HG02885 (cell line): ENCODE results near the gene GCN1.

Experiments
- ATAC-seq: cut with Tn5 transposase; IDR thresholded peaks from one replicate; pipeline ENCODE4 v1.9.1; 2021; ENCODE audit warnings: mild to moderate bottlenecking; ENCODE audit not compliant: unreplicated experiment, poor library complexity

The GCN1 gene

DNA sequence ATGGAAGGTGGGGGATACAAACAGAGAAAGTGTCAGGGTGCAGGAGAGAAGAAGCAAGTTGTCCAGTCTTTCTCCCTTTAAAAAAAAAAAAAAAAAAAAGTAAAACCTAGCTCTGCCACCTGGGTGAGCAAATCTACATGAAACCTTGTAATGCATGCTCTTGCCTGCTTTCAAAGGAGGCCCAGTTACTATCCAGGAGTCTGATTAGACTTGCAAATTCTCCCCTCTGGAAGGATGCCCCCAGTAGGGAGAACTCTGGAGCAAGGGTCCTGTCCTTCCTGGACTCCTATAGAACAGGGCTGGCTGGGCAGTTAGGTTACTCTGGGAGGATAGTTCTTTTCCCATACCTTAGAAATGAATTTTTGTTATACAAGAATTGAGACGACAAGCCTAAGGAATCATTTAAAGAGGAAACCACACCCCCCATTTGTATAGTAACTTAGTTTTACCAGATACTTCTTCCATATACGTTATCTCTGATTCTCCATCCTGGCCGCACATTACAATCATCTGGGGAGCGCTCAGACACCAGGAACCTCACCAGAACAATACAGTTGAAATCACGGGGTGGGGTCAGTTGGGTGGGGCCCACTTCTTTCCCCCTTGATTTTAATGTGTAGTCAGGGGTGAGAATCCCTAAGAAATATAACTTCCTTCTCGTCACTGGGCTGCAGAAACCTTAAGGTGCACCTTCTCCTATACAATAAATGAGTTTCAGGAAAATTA lies 108.4 kb downstream of the GCN1 start:
- no peak for ATAC-seq

DNA sequence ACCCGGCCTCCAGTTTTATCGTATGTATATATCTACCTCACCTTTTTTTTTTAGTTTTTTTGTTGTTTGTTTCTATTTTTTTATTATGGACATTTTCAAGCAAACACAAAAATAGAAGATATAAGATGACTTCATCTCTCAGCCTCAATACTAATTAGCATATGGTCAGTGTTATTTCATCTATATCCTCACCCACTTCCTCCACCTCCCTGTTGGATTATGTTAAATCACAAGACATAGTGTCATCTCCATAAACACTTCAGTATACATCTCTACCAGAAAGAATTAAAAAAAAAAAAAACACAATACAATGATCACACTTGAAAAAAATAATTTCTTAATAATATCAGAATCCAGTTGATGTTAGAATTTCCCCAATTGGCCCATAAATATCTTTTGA lies 112.9 kb downstream of the GCN1 start:
- ATAC-seq, result no peak

DNA sequence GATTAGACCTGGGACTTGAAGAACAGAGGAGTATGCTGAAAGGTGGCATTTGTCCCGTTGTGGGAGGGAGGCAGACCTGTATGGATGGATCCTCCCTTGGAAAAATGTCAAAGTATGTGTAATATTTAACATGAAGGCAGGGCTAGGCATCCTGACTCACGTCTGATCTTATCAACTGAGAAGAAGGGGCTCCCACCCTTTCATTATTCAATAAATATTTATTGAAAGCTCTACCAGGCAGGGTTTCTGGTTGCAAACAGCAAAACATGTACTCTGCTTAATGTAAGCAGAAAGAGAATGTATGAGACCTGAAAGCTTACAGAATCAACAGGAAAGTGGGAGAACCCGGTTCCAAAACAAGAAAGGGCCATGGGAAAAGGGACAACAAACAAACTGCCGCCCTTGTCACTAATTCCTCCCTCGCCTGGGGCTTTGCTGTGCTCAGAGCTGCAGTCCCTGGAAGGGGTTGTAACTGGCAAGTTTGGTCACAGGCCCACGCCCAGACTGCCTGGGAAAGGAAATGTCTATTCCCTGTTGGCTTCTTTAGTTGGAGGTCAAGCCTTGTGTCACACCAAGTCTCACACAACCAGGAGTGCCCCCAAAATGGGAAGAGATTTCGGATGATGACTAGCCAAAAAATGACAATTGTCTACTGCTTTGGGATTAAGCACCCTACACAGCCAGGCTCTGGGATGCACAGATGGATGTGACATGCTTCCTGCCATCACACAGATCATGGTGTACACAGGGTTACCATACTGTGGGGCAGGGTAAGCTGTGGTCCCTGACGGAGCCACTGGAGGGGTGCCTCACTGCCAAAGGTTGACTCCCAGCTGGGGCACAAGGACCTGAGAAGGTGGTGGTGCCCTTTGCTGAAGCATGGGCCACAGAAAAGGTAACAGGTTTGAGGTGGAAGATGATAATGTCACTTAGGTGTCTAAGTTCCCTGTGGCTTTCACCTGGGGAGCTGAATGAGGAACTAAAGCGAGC lies 114.8 kb downstream of the GCN1 start:
- ATAC-seq, result no peak

DNA sequence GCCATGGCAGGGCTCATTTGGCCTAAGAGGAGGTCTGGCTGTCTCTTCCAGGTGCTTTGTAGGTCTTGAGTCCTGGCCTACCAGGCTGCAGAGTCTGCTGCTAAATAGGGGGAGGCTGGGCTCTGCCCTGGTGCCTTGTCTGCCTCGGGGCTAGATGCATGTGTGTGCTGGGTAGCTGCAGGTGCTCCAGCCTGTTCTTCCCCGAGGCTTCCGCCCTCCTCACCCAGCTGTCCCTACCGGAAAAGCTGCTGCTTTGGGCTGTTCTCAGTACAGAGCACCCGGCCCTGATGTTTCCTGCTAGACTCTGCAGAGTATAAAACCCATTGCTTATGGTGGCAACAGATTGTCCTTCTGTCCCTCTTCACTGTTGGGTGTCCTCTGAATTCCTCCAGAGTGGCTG lies 115.6 kb downstream of the GCN1 start:
- ATAC-seq, result no peak

DNA sequence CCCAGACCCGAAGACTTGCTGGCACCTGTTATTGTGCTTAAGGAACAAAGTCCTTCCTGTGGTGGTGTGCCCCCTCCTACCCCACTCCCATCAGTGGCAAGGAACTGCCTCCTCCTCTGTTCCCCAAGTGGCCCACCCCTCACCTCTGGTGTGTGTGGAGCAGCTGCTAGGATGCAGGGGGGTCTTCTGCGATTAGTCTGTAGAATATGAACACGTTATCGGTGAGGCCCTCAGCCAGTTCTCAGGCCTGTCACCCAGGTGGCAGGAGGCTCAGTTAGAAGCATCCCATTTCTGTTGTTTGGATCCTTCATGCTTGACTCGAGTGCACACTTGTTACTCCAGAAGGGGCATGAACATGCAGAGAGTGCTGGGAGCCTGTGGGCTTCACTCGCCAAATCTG lies 117.3 kb downstream of the GCN1 start:
- no peak for ATAC-seq
